IMR-90 (cell line): ENCODE results near the gene MYO3B. TPM values are rescaled to one million over a fixed set of nuclear protein-coding genes. Genes with fewer than 3 reads are reported as not detected.

Source experiments
- ATAC-seq: fragments of 200-7000 bp; cut with Tn5 transposase; 2 replicates; pipeline ENCODE4 v1.9.1; 2020; ENCODE audit warnings: low read depth, mild to moderate bottlenecking, moderate library complexity
- BruUV-seq: library from RNA; stranded (reverse); fragments of 400-500 nt; replicated peaks from 2 replicates; lab custom pipeline; 2021; lab: Mats Ljungman, UMichigan
- CTCF ChIA-PET: fragments of 300-600 bp; formaldehyde crosslinking; extraction: SDS; loops from one replicate; lab custom pipeline; 2021; ENCODE audit warnings: antibody characterized with exemption; lab: Yijun Ruan, JAX
- POLR2A ChIA-PET: fragments of 300-600 bp; sonication (Branson Sonifier 250); formaldehyde crosslinking; loops from one replicate; lab custom pipeline; 2022; ENCODE audit warnings: antibody characterized with exemption; ENCODE audit not compliant: unreplicated experiment; lab: Charles Lee
- DNase-seq: peaks from one replicate; pipeline ENCODE4 v3.0.0; 2013
- H2AFZ ChIP-seq: replicated peaks from 2 replicates; pipeline ENCODE3; 2013; ENCODE audit warnings: low read length, mild to moderate bottlenecking; ENCODE audit not compliant: poor library complexity
- H2AK5ac ChIP-seq: 2 replicates; pipeline ENCODE4 v1.6.1; 2013; ENCODE audit warnings: low read depth, low read length, inconsistent platforms
- H2AK9ac ChIP-seq: replicated peaks from 2 replicates; pipeline ENCODE3; 2013; ENCODE audit warnings: mild to moderate bottlenecking, low read depth, low read length, moderate library complexity; ENCODE audit not compliant: poor library complexity
- H2BK120ac ChIP-seq: 2 replicates; pipeline ENCODE4 v1.6.1; 2013; ENCODE audit warnings: low read depth, low read length, inconsistent platforms
- H2BK15ac ChIP-seq: 3 replicates; pipeline ENCODE4 v1.6.1; 2013; ENCODE audit warnings: low read depth, low read length, inconsistent platforms
- H2BK20ac ChIP-seq: 2 replicates; pipeline ENCODE4 v1.6.1; 2013; ENCODE audit warnings: low read depth, mild to moderate bottlenecking, inconsistent platforms, low read length, moderate library complexity
- H2BK5ac ChIP-seq: 2 replicates; pipeline ENCODE4 v1.6.1; 2013; ENCODE audit warnings: mild to moderate bottlenecking, low read depth, low read length, inconsistent platforms; ENCODE audit not compliant: poor library complexity, severe bottlenecking
- H3K14ac ChIP-seq: replicated peaks from 2 replicates; pipeline ENCODE4 v1.6.1; 2013; ENCODE audit warnings: low read depth, low read length, inconsistent platforms
- H3K18ac ChIP-seq: 2 replicates; pipeline ENCODE4 v1.6.1; 2013; ENCODE audit warnings: low read depth, low read length, control low read depth
- H3K23ac ChIP-seq: 2 replicates; pipeline ENCODE4 v1.6.1; 2013; ENCODE audit warnings: low read depth, low read length, inconsistent platforms
- H3K27ac ChIP-seq: 2 replicates; pipeline ENCODE4 v1.5.1; 2013; ENCODE audit warnings: mild to moderate bottlenecking, control low read depth, low read length; ENCODE audit not compliant: insufficient read depth
- H3K27me3 ChIP-seq: 2 replicates; pipeline ENCODE4 v1.6.1; 2013; ENCODE audit warnings: low read length; ENCODE audit not compliant: control insufficient read depth, insufficient read depth
- H3K36me3 ChIP-seq: 2 replicates; pipeline ENCODE4 v1.6.1; 2013; ENCODE audit warnings: low read length, mixed read lengths; ENCODE audit not compliant: control insufficient read depth, insufficient read depth
- H3K4ac ChIP-seq: 2 replicates; pipeline ENCODE4 v1.6.1; 2013; ENCODE audit warnings: low read depth, low read length, inconsistent platforms
- H3K4me1 ChIP-seq: 2 replicates; pipeline ENCODE4 v1.6.1; 2013; ENCODE audit warnings: low read length, mixed read lengths; ENCODE audit not compliant: control insufficient read depth, insufficient read depth
- H3K4me2 ChIP-seq: 2 replicates; pipeline ENCODE4 v1.6.1; 2013; ENCODE audit warnings: low read depth, mild to moderate bottlenecking, control low read depth, low read length, moderate library complexity
- H3K4me3 ChIP-seq: 2 replicates; pipeline ENCODE4 v1.5.1; 2013; ENCODE audit warnings: low read depth, mild to moderate bottlenecking, control low read depth, low read length, moderate library complexity; ENCODE audit not compliant: insufficient read depth
- H3K56ac ChIP-seq: 2 replicates; pipeline ENCODE4 v1.6.1; 2013; ENCODE audit warnings: low read length, inconsistent platforms; ENCODE audit not compliant: insufficient read depth; ENCODE audit errors: extremely low read depth
- H3K79me1 ChIP-seq, 2 experiments: 2 replicates each; pipeline ENCODE4 v1.6.1; 2013; ENCODE audit warnings: low read length in 2 of 2, inconsistent platforms in 1 of 2, low read depth in 1 of 2
- H3K9ac ChIP-seq: 2 replicates; pipeline ENCODE4 v1.6.1; 2013; ENCODE audit warnings: low read depth, low read length, control low read depth
- H3K9me1 ChIP-seq: 2 replicates; pipeline ENCODE4 v1.6.1; 2013; ENCODE audit warnings: low read length, inconsistent platforms; ENCODE audit not compliant: insufficient read depth
- H3K9me3 ChIP-seq: 2 replicates; pipeline ENCODE4 v1.6.1; 2013; ENCODE audit warnings: low read length; ENCODE audit not compliant: control insufficient read depth, insufficient read depth
- H4K20me1 ChIP-seq: 2 replicates; pipeline ENCODE4 v1.6.1; 2013; ENCODE audit warnings: low read length, inconsistent platforms; ENCODE audit not compliant: insufficient read depth
- H4K5ac ChIP-seq: 2 replicates; pipeline ENCODE4 v1.6.1; 2013; ENCODE audit warnings: mild to moderate bottlenecking, low read depth, low read length, control low read depth
- H4K8ac ChIP-seq, 2 experiments: 2 replicates each; pipeline ENCODE4 v1.6.1; 2013; ENCODE audit warnings: low read depth in 2 of 2, low read length in 2 of 2, control low read depth in 1 of 2, inconsistent platforms in 1 of 2
- H4K91ac ChIP-seq: 2 replicates; pipeline ENCODE4 v1.6.1; 2013; ENCODE audit warnings: low read depth, low read length, inconsistent platforms; ENCODE audit not compliant: insufficient read depth
- FOS ChIP-seq: fragments of 150-350 bp; IDR thresholded peaks from 2 replicates; pipeline ENCODE4 v1.6.1; 2016; ENCODE audit warnings: low read depth, low read length
- POLR2A ChIP-seq: IDR thresholded peaks from 2 replicates; pipeline ENCODE4 v1.6.1; 2012; ENCODE audit warnings: mild to moderate bottlenecking, low read depth, low read length
- WGBS, 2 experiments: methylation state at CpG; one replicate each; pipeline versions ENCODE4 v1.1.5 to v1.1.7; 2013; ENCODE audit warnings: missing lambda C conversion rate in 2 of 2; ENCODE audit not compliant: insufficient read length in 1 of 2; ENCODE audit errors: extremely low coverage in 2 of 2; 5-methylcytosine and 5-hydroxymethylcytosine counted together
- dilution Hi-C: fragments of 300-500 bp; cut with HindIII; formaldehyde crosslinking; loops from one replicate; pipeline ENCODE4 v1.14.3; 2018; ENCODE audit warnings: low sequenced_read_pairs; ENCODE audit not compliant: unreplicated experiment
- in situ Hi-C: fragments of 300-500 bp; cut with MboI; formaldehyde crosslinking; loops from 3 replicates; pipeline ENCODE4 v1.14.3; 2019; ENCODE audit warnings: low sequenced_read_pairs, inconsistent platforms, mixed read lengths
- intact Hi-C: fragments of 100-400 bp; cut with micrococcal nuclease; formaldehyde crosslinking; loops from 2 replicates; pipeline ENCODE4 v1.10.0; 2022
- polyA plus RNA-seq, 3 experiments: library from polyadenylated mRNA; depleted of rRNA; stranded (reverse); fragments of >200 nt; gene quantifications; 2 replicates each; pipeline ENCODE4 v1.2.3, GENCODE V29; 2012; ENCODE audit warnings: low replicate concordance in 1 of 3
- total RNA-seq: library from RNA; depleted of rRNA; stranded (reverse); fragments of >200 nt; gene quantifications from 2 replicates; pipeline ENCODE4 v1.2.3, GENCODE V29; 2012

MYO3B gene
- total and polyA plus RNA-seq, 2 of the 4 experiments (the other 2 are of a cell fraction) = 0.02 TPM; not detected in 1

- no peak overlapping the region for H2BK5ac ChIP-seq
- no peak overlapping the region for H2BK20ac ChIP-seq
- no peak overlapping the region for H4K5ac ChIP-seq
- H2AK5ac ChIP-seq = no peak overlapping the region
- no peak overlapping the region for H3K4me3 ChIP-seq
- no peaks in the 10 kb centered on the region for H3K9me1 ChIP-seq
- H4K8ac ChIP-seq = no peak overlapping the region
- ChIA-PET POLR2A (no interaction called here), CTCF (no interaction called here)
- in situ Hi-C loops = no loop called here
- H3K4me2 ChIP-seq = no peak overlapping the region
- no peaks in the 10 kb centered on the region for H3K9me3 ChIP-seq
- H3K56ac ChIP-seq = no peak overlapping the region
- no peak overlapping the region for H3K4ac ChIP-seq
- H3K27me3 ChIP-seq = no peaks in the 10 kb centered on the region; the same call in 1 of the 2 replicates
- H3K9ac ChIP-seq = no peak overlapping the region
- no peaks in the 10 kb centered on the region for H4K20me1 ChIP-seq
- DNase-seq (no peak), ATAC-seq (no peak)
- dilution Hi-C loops = no loop called here
- no peak overlapping the region for H3K14ac ChIP-seq
- H3K79me1 ChIP-seq = no peaks in the 10 kb centered on the region
- TF ChIP-seq FOS (no peak), POLR2A (no peak)
- no peak overlapping the region for H2BK15ac ChIP-seq
- H3K27ac ChIP-seq = no peak overlapping the region
- intact Hi-C loops = no loop called here
- H3K36me3 ChIP-seq = no peaks in the 10 kb centered on the region
- no peaks in the 10 kb centered on the region for H3K4me1 ChIP-seq
- H2BK120ac ChIP-seq = no peak overlapping the region
- no peak overlapping the region for H4K91ac ChIP-seq
- no peak overlapping the region for H2AK9ac ChIP-seq
- H3K18ac ChIP-seq = no peak overlapping the region
- WGBS, 2 experiments = 83% methylated on average over 1 of the region's 7 CpGs; no CpG with 5 or more reads in 1 of the 2 experiments
- H3K23ac ChIP-seq = no peak overlapping the region
- no peak overlapping the region for H2AFZ ChIP-seq
- BruUV-seq = no TSS peak
Observed at GRCh38 chr2:170576296-170576695, 398.3 kb downstream of the MYO3B start.
